ENCODE data around the gene PEX5.

Gene PEX5

DNA sequence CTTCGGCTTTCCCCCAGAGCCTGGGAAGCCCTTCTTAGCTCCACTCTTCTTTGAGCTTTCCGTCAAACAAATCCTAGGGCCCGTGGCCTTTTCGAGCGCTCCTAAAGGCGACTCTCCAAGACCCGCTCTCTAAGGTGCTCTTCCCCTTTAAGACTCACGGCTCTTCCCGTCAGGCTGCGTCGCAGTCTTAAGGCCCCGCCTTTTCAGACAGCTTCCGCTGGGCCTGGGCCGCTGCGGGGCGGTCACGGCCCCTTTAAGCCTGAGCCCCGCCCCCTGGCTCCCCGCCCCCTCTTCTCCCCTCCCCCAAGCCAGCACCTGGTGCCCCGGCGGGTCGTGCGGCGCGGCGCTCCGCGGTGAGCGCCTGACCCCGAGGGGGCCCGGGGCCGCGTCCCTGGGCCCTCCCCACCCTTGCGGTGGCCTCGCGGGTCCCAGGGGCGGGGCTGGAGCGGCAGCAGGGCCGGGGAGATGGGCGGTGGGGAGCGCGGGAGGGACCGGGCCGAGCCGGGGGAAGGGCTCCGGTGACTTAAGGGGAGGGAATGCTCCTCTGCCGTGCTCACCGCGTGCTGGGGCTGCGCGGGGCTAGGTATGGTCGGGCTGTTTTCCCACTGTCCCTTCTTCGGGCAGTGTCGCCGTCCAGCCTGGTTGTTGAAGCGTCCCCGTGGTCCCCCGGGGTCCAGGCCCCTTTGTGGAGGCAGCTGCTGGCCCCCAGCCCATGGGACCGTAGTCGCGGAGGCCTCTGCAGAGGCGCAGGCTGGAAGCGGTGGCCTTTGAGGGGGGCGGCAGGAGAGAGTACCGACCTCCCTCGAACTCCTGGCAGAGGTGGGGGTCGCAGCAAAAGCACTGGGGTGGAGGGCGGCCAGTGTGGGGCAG is at the start of gene PEX5:
Gene PEX5 (plus strand): TSS at position 289 of the 870 bp plus-strand sequence. CDS start 692 bp downstream, outside the sequence.
- H3K4me3 ChIP-seq (ENCODE audit: low read depth, low read length): peak within 1 kb of the TSS; percentile 91

DNA sequence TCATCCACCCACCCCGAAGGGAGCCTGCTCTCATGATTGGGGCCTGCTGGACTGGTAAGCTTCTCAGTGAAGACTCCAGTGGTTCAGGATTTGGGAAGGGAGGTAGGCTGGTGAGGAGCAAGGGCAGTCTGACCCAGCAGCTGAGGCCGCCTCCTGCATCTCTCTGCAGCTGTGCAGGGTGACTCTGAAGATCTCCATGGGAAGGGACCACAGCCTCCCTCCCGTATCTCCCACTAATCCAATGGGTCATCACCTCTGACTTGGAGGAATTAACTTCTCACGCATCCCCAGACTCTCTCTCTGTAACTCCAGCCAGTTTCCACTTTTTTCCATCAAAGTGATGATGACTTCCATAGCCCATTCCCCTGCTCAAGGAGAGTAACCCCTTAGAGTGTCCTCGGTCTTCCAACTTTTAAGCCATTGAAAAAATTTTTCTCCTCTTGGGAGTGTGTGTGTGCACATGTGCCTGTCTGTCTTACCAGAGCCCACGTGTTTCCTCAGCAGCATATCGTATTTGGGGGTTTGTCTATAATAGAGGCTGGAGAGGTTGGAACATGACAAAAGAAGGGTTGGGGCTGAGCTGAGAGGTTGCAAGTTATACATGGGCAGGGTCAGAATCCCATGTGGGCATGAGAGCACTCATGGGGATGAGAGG is 48.0 kb upstream of the PEX5 start:
- H3K4me3 ChIP-seq (ENCODE audit: low read depth, low read length): no peak overlapping the region
- H3K36me3 ChIP-seq (ENCODE audit: control insufficient read depth, insufficient read depth, low read length): peaks cover 17% of the 10 kb centered on the region
- H3K9me3 ChIP-seq (ENCODE audit: control insufficient read depth, insufficient read depth, low read depth, low read length): no peaks in the 10 kb centered on the region
- no peak overlapping the region for H3K9ac ChIP-seq (ENCODE audit: low read length)
- no peaks in the 10 kb centered on the region for H3K27me3 ChIP-seq (ENCODE audit: control insufficient read depth, insufficient read depth, low read length)
- no peak overlapping the region for H3K27ac ChIP-seq (ENCODE audit: low read depth, low read length)
- peaks cover 2% of the 10 kb centered on the region; the same call in 1 of the 2 replicates for H3K4me1 ChIP-seq (ENCODE audit: control insufficient read depth, insufficient read depth, low read length)

More for the DNA sequence above, at the start of gene PEX5:
- Histone ChIP-seq H3K36me3 (ENCODE audit: control insufficient read depth, insufficient read depth, low read length) (peaks cover 22% of the 10 kb centered on the region), H3K4me1 (ENCODE audit: control insufficient read depth, insufficient read depth, low read length) (peaks cover 17% of the 10 kb centered on the region), H3K9ac (ENCODE audit: low read length) (peak within 1 kb of the TSS; percentile 82), H3K27ac (ENCODE audit: low read depth, low read length) (peak within 1 kb of the TSS; percentile 65; the same call in 1 of the 2 replicates), H3K9me3 (ENCODE audit: control insufficient read depth, insufficient read depth, low read depth, low read length) (no peaks in the 10 kb centered on the region), H3K27me3 (ENCODE audit: control insufficient read depth, insufficient read depth, low read length) (no peaks in the 10 kb centered on the region)

DNA sequence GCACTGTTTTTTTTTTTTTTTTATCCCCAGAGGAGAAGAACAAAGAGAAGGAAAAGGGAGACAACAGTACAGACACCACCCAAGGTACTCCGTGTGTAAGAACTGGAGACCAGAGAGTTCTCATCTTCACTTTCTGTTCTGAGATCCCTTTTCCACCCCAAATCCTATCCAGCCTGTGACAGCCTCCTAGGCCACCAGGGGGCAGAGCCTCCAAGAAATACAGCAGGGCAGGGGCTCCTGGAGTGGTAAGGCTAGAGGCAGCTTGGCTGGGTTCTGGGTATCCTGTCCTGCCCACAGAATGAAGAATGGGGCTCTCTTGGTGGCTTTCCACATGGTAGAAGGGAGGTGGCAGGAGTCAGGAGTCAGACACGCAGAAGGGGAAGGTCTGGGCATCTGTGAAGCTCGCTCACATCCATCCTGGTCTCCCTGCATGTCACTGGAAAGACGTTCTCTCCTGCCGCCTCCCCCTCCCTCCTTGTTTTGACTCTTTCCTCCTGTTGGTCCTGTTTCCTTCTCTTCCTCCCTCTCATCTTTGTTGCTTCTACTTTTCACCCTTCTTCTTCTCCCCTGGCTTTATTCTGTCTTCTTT is 47.3 kb upstream of the PEX5 start:
- no peak overlapping the region for H3K27ac ChIP-seq (ENCODE audit: low read depth, low read length)
- no peak overlapping the region for H3K9ac ChIP-seq (ENCODE audit: low read length)
- peaks cover 2% of the 10 kb centered on the region; the same call in 1 of the 2 replicates for H3K4me1 ChIP-seq (ENCODE audit: control insufficient read depth, insufficient read depth, low read length)
- H3K27me3 ChIP-seq (ENCODE audit: control insufficient read depth, insufficient read depth, low read length): no peaks in the 10 kb centered on the region
- no peak overlapping the region for H3K4me3 ChIP-seq (ENCODE audit: low read depth, low read length)
- H3K9me3 ChIP-seq (ENCODE audit: control insufficient read depth, insufficient read depth, low read depth, low read length): no peaks in the 10 kb centered on the region
- peaks cover 10% of the 10 kb centered on the region for H3K36me3 ChIP-seq (ENCODE audit: control insufficient read depth, insufficient read depth, low read length)

DNA sequence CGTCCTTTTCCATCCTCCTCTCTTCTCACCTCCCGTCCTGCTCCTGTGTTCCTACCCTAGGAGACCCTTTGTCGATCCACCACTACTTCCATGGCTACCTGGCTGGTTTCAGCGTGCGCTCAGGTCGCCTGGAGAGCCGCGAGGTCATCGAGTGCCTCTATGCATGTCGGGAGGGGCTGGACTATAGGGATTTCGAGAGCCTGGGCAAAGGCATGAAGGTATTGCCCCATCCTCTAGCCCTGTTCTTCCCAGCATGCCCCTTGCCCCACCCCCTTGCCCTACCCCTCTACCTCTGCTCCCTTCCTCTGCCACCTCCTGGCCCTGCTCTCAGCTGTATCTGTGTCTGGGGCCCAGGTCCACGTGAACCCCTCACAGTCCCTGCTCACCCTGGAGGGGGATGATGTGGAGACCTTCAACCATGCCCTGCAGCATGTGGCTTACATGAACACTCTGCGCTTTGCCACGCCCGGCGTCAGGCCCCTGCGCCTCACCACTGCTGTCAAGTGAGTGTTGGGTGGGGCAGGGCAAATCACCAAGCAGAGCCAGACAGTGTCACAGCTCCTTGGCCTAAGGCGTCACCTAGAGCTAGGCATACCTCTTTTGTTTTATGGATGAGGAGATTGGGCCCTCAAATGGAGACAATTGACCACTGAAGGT is 46.5 kb upstream of the PEX5 start:
- Histone ChIP-seq H3K9me3 (ENCODE audit: control insufficient read depth, insufficient read depth, low read depth, low read length) (no peaks in the 10 kb centered on the region), H3K4me3 (ENCODE audit: low read depth, low read length) (no peak overlapping the region), H3K27me3 (ENCODE audit: control insufficient read depth, insufficient read depth, low read length) (no peaks in the 10 kb centered on the region), H3K4me1 (ENCODE audit: control insufficient read depth, insufficient read depth, low read length) (peaks cover 2% of the 10 kb centered on the region; the same call in 1 of the 2 replicates), H3K9ac (ENCODE audit: low read length) (no peak overlapping the region), H3K36me3 (ENCODE audit: control insufficient read depth, insufficient read depth, low read length) (peaks cover 8% of the 10 kb centered on the region), H3K27ac (ENCODE audit: low read depth, low read length) (no peak overlapping the region)

DNA sequence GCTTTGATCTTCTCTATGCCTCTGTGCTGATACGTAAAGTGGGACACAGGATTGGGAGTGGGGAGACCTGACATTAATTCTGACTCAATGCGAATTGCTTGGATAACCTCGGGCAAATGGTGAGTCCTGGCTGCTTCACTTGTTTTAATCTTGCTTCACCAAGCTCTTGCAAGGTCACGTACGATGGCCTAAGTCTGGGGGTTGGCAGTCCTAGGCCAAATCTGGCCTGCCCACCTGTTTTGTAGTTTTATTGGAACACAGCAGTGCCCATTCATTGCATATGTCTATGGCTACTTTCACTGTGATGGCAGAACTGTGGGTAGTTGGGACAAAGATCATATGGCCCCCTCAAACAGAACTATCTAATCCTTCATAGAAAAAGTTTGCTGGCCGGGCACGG is 45.9 kb upstream of the PEX5 start:
- Histone ChIP-seq H3K9ac (ENCODE audit: low read length) (no peak overlapping the region), H3K4me1 (ENCODE audit: control insufficient read depth, insufficient read depth, low read length) (peaks cover 2% of the 10 kb centered on the region; the same call in 1 of the 2 replicates), H3K9me3 (ENCODE audit: control insufficient read depth, insufficient read depth, low read depth, low read length) (no peaks in the 10 kb centered on the region), H3K36me3 (ENCODE audit: control insufficient read depth, insufficient read depth, low read length) (peaks cover 8% of the 10 kb centered on the region), H3K4me3 (ENCODE audit: low read depth, low read length) (no peak overlapping the region), H3K27ac (ENCODE audit: low read depth, low read length) (no peak overlapping the region), H3K27me3 (ENCODE audit: control insufficient read depth, insufficient read depth, low read length) (no peaks in the 10 kb centered on the region)

DNA sequence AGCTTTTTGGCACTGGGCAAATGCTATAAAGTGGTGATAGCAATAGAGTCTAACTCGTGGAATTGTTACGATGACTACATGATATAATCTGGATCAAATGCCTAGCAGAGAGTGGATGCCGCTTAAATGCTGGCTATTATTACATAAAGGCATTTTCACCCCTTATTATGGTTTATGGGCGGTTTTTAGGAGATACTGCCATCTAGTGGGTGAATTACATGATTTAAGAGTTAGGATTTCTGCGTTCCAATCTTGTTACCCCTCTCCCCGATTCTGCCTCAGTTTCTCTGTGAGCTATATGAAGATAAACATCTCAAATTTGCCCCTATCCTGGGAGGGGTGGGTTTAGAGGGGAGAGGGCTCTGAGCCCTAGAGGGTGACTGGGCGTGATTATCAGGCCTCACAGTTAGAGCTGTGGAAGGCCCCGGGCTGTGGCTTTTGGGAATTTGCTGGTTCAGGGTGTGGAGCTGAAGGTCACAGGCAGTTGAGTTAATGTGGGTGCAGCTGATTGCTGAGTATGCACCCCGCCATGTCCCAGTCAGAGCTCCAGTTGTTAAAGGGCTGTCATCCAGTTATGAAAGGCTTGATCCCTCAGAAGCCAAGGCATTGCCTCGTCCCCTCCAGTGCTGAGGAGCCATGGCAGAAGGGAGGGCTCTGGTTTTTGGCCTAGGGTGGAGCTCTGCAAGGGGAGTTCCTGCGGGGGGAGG is 44.9 kb upstream of the PEX5 start:
- Histone ChIP-seq H3K9ac (ENCODE audit: low read length) (no peak overlapping the region), H3K4me3 (ENCODE audit: low read depth, low read length) (no peak overlapping the region), H3K27me3 (ENCODE audit: control insufficient read depth, insufficient read depth, low read length) (no peaks in the 10 kb centered on the region), H3K4me1 (ENCODE audit: control insufficient read depth, insufficient read depth, low read length) (peaks cover 2% of the 10 kb centered on the region; the same call in 1 of the 2 replicates), H3K36me3 (ENCODE audit: control insufficient read depth, insufficient read depth, low read length) (peaks cover 18% of the 10 kb centered on the region), H3K27ac (ENCODE audit: low read depth, low read length) (no peak overlapping the region), H3K9me3 (ENCODE audit: control insufficient read depth, insufficient read depth, low read depth, low read length) (no peaks in the 10 kb centered on the region)

DNA sequence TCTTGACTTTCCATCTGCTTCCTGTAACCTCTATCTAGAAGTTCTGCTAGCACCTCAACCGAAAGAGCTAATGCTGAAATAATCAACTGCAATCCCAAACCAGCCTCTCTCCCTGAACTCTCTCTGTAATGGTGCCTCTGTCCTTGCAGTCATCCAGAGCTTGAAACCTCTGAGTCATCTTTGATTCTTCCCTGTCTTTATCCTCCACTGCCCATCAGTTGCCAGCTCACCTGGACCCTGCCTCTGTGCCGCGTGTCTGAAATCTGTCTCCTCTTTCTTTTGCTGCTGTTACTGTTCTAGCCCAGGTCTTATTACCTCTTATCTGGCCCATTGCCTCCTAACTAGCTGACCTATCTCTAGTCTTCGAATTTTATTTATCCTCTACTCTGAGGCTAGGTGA is 43.8 kb upstream of the PEX5 start:
- Histone ChIP-seq H3K4me1 (ENCODE audit: control insufficient read depth, insufficient read depth, low read length) (peaks cover 2% of the 10 kb centered on the region; the same call in 1 of the 2 replicates), H3K4me3 (ENCODE audit: low read depth, low read length) (no peak overlapping the region), H3K9ac (ENCODE audit: low read length) (no peak overlapping the region), H3K36me3 (ENCODE audit: control insufficient read depth, insufficient read depth, low read length) (peaks cover 29% of the 10 kb centered on the region), H3K9me3 (ENCODE audit: control insufficient read depth, insufficient read depth, low read depth, low read length) (no peaks in the 10 kb centered on the region), H3K27ac (ENCODE audit: low read depth, low read length) (no peak overlapping the region), H3K27me3 (ENCODE audit: control insufficient read depth, insufficient read depth, low read length) (no peaks in the 10 kb centered on the region)

DNA sequence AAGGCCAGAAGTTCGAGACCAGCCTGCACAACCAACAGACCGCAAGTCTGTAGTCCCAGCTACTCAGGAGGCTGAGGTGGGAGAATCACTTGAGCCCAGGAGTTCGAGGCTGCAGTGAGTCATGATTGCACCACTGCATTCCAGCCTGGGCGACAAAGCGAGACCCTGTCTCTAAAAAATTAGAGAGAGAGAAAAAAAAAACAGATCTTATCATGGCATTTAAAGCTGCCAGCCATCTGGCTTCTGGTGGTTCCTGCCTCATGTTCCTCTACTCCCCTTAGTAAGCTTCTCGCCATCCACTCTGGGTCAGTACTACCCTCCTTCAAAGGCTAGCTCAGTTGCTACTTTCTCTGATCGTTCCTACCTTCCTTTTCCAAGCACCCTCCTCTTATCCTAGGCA is 43.3 kb upstream of the PEX5 start:
- Histone ChIP-seq H3K4me1 (ENCODE audit: control insufficient read depth, insufficient read depth, low read length) (peaks cover 2% of the 10 kb centered on the region; the same call in 1 of the 2 replicates), H3K9me3 (ENCODE audit: control insufficient read depth, insufficient read depth, low read depth, low read length) (no peaks in the 10 kb centered on the region), H3K27ac (ENCODE audit: low read depth, low read length) (no peak overlapping the region), H3K27me3 (ENCODE audit: control insufficient read depth, insufficient read depth, low read length) (no peaks in the 10 kb centered on the region), H3K4me3 (ENCODE audit: low read depth, low read length) (no peak overlapping the region), H3K9ac (ENCODE audit: low read length) (no peak overlapping the region), H3K36me3 (ENCODE audit: control insufficient read depth, insufficient read depth, low read length) (peaks cover 35% of the 10 kb centered on the region)

DNA sequence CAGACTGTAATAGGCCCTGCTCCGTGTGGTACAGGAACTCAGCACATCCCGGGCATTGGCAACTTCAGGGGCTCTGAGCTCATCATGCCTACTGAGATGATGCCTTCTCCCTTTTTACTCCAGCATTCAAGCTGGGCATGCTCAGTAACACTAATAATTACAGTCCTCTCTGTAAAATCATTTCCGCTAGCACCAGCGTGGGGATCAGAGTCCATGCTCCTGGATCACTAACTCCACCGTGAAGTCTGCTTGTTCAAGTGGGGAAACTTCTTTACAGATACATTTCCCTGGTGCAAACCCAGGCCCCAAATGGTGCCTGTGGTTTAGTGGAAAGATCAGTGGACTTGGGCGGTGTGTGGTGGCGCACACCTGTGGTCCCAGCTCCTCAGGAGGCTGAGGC is 42.6 kb upstream of the PEX5 start:
- H3K4me1 ChIP-seq (ENCODE audit: control insufficient read depth, insufficient read depth, low read length): peaks cover 2% of the 10 kb centered on the region; the same call in 1 of the 2 replicates
- H3K27me3 ChIP-seq (ENCODE audit: control insufficient read depth, insufficient read depth, low read length): no peaks in the 10 kb centered on the region
- H3K9me3 ChIP-seq (ENCODE audit: control insufficient read depth, insufficient read depth, low read depth, low read length): no peaks in the 10 kb centered on the region
- H3K36me3 ChIP-seq (ENCODE audit: control insufficient read depth, insufficient read depth, low read length): peaks cover 37% of the 10 kb centered on the region
- H3K4me3 ChIP-seq (ENCODE audit: low read depth, low read length): no peak overlapping the region
- no peak overlapping the region for H3K27ac ChIP-seq (ENCODE audit: low read depth, low read length)
- H3K9ac ChIP-seq (ENCODE audit: low read length): no peak overlapping the region

DNA sequence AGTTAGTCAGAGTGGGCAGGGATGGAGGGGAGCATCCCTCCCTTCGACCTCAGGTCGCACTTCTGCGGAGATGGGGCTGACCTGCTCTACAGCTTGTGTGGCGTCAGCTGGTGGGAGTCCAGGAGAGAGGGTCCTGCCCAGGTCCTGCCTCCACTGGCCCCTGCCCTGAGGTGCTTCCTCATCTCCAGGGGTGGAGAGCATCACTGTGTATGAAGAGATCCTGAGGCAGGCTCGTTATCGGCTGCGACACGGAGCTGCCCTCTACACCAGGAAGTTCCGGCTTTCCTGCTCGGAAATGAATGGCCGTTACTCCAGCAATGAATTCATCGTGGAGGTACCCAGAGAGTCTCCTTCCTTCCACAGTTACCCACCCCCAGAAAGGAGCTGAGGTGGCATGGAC is 39.1 kb upstream of the PEX5 start:
- Histone ChIP-seq H3K36me3 (ENCODE audit: control insufficient read depth, insufficient read depth, low read length) (peaks cover 37% of the 10 kb centered on the region), H3K4me3 (ENCODE audit: low read depth, low read length) (no peak overlapping the region), H3K4me1 (ENCODE audit: control insufficient read depth, insufficient read depth, low read length) (no peaks in the 10 kb centered on the region), H3K9ac (ENCODE audit: low read length) (no peak overlapping the region), H3K9me3 (ENCODE audit: control insufficient read depth, insufficient read depth, low read depth, low read length) (no peaks in the 10 kb centered on the region), H3K27ac (ENCODE audit: low read depth, low read length) (no peak overlapping the region), H3K27me3 (ENCODE audit: control insufficient read depth, insufficient read depth, low read length) (no peaks in the 10 kb centered on the region)
